ENCODE data around the gene CFAP99. TPM values are rescaled to one million over a fixed set of nuclear protein-coding genes. Genes with fewer than 3 reads are reported as not detected.

Gene CFAP99
- total and polyA plus RNA-seq, 4 experiments from 2014 or later: 0.12 to 0.19 TPM; not detected in 2

DNA sequence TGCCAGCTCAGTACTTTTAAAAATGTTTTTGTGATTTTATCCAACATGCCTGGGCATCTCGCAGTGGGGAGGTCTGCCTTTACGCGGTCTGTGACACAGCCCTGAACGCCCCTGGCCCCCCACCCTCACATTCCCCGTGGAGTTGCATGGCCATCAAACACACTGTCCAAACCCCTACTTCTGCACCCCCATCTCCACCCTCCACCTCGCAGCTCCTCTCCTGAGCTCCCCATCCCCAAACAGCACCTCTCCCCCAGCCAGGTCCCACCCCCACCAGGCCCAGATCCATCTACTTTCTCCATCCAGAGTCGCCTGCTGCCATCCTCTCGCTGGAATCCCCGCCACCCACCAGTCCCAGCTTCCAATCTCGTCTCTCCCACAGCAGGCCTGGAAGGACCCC, 9.8 kb upstream of the CFAP99 start:
- ChIA-PET CTCF (ENCODE audit: partially characterized antibody) (no interaction called here), POLR2A (ENCODE audit: partially characterized antibody) (interaction anchor here (1.4 kb wide), 1 partner anchor 146 kb away, joined by 7 read pairs; the partner anchor contains the start of gene MXD4)
- Mint-ChIP-seq H3K36me3 (peaks cover 0 to 9% of the 10 kb centered on the region in 2 donors), H3K4me3 (no peak overlapping the region), H3K27ac (peak overlapping the region in 2 of 7 donors; percentile 66 to 67), H3K27me3 (peaks cover 0 to 2% of the 10 kb centered on the region in 2 donors), H3K4me1 (peaks cover 45 to 73% (median 61%) of the 10 kb centered on the region in 4 donors), H3K9me3 (peaks cover 0 to 3% (median 0%) of the 10 kb centered on the region in 8 donors)
- H3K4me1 ChIP-seq (ENCODE audit: insufficient read depth, low read length): peaks cover 63% of the 10 kb centered on the region
- no peak overlapping the region for H3K4me3 ChIP-seq (ENCODE audit: low read length in 2 of 2)
- no peaks in the 10 kb centered on the region for H3K27me3 ChIP-seq (ENCODE audit: insufficient read depth, low read length)
- no peak overlapping the region for H3K27ac ChIP-seq (ENCODE audit: low read depth, low read length)
- intact Hi-C loops (cut with micrococcal nuclease): no loop called here
- no peaks in the 10 kb centered on the region for H3K9me3 ChIP-seq (ENCODE audit: control insufficient read depth in 1 of 2, low read length in 2 of 2)
- H3K36me3 ChIP-seq (ENCODE audit: insufficient read depth, low read length): no peaks in the 10 kb centered on the region
- DNase-seq: no peak

DNA sequence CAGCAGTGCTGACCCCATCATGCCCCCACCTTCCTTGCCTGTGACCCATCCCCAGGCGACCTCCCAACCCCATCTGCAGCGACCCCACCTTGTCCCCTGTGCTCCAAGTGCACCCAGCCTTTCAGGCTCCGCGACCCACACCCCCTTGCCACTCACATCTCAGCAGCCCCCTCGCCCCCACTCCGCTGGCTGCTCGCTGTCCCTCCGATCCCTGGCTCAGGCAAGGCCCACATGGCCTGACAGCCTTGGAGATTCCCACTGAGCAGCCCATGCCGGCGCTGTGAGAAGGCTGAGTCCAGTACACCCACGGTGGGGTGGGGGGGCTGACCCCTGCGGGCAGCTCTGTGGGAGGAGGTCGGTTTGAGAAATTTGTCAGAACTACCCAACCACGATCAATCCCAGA, 9.4 kb upstream of the CFAP99 start:
- Mint-ChIP-seq H3K9me3 (peaks cover 0 to 3% (median 0%) of the 10 kb centered on the region in 8 donors), H3K4me1 (peaks cover 46 to 74% (median 62%) of the 10 kb centered on the region in 4 donors), H3K36me3 (peaks cover 0 to 11% of the 10 kb centered on the region in 2 donors), H3K27me3 (peaks cover 0 to 2% of the 10 kb centered on the region in 2 donors), H3K4me3 (no peak overlapping the region), H3K27ac (peak overlapping the region in 3 of 7 donors; percentile 17 to 64 (median 22))
- Histone ChIP-seq H3K36me3 (ENCODE audit: insufficient read depth, low read length) (no peaks in the 10 kb centered on the region), H3K27ac (ENCODE audit: low read depth, low read length) (no peak overlapping the region), H3K9me3 (ENCODE audit: control insufficient read depth in 1 of 2, low read length in 2 of 2) (no peaks in the 10 kb centered on the region), H3K27me3 (ENCODE audit: insufficient read depth, low read length) (no peaks in the 10 kb centered on the region), H3K4me1 (ENCODE audit: insufficient read depth, low read length) (peaks cover 67% of the 10 kb centered on the region), H3K4me3 (ENCODE audit: low read length in 2 of 2) (no peak overlapping the region)
- ChIA-PET CTCF (ENCODE audit: partially characterized antibody) (no interaction called here), POLR2A (ENCODE audit: partially characterized antibody) (interaction anchor here (1.4 kb wide), 1 partner anchor 147 kb away, joined by 7 read pairs; the partner anchor contains the start of gene MXD4)
- no peak for DNase-seq
- intact Hi-C loops (cut with micrococcal nuclease): no loop called here

DNA sequence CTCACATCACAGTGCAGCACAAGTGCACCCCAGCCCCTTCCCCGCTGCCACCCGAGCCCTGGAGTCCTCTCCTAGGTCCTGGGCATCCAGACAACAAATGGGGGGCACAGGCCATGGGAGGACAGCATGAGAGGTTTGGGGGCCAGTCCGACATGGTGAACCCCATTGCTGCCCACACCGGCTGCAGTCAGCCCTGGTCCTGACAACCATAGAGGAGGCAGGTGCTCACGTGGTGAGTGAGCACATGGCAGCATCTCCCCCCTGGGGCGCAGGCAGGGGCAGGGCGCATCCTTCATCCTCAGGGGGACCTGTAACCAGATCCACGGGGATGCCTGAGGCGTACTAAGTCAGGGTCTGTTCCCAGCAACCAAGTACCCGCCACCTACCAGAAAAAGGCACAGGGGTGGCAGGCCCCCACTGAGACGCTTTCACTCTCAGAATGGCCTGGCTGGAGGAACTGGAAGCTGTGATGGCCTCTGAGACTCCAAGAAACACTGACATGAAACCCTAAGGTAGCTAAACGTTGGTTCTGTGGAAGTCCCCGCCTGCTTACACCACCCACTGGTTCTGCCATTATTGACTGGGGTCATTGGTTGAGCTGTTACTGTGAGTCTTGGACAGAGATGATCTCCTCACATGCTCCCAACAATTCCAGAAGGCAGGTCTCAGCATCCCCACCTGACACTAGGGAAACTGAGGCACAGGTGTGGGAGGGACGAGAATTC, 6.8 kb upstream of the CFAP99 start:
- CTCF ChIA-PET (ENCODE audit: partially characterized antibody): interaction anchor here (0.6 to 3.3 kb wide), 20 partner anchors 9 to 192 kb away, joined by 3 to 29 read pairs (median 5); partner anchors contain the start of genes HAUS3, MXD4 and POLN
- intact Hi-C loops (cut with micrococcal nuclease): loop anchor here (1.0 to 10.0 kb wide), 5 partner anchors 10 to 687 kb away; partner anchors contain the start of genes TACC3 and TMEM129
- peak in 2 of 5 donors; percentile 40 to 43 for DNase-seq
- Mint-ChIP-seq H3K36me3 (peaks cover 0 to 8% of the 10 kb centered on the region in 2 donors), H3K27ac (peak overlapping the region; percentile 92 to 99 (median 98)), H3K9me3 (peaks cover 0 to 3% (median 0%) of the 10 kb centered on the region in 8 donors), H3K4me3 (peak overlapping the region; percentile 79 to 90 (median 82)), H3K27me3 (peaks cover 0 to 2% of the 10 kb centered on the region in 2 donors), H3K4me1 (peaks cover 55 to 89% (median 72%) of the 10 kb centered on the region in 4 donors)
- POLR2A ChIA-PET (ENCODE audit: partially characterized antibody): interaction anchor here (0.6 to 6.0 kb wide), 25 partner anchors 9 to 552 kb away, joined by 3 to 63 read pairs (median 4); partner anchors contain the start of genes GRK4, HAUS3, MXD4 and NELFA
- H3K4me1 ChIP-seq (ENCODE audit: insufficient read depth, low read length): peaks cover 85% of the 10 kb centered on the region
- H3K4me3 ChIP-seq (ENCODE audit: low read length in 2 of 2): peak overlapping the region; percentile 15 to 55
- peak overlapping the region; percentile 86 for H3K27ac ChIP-seq (ENCODE audit: low read depth, low read length)
- no peaks in the 10 kb centered on the region for H3K9me3 ChIP-seq (ENCODE audit: control insufficient read depth in 1 of 2, low read length in 2 of 2)
- no peaks in the 10 kb centered on the region for H3K36me3 ChIP-seq (ENCODE audit: insufficient read depth, low read length)
- no peaks in the 10 kb centered on the region for H3K27me3 ChIP-seq (ENCODE audit: insufficient read depth, low read length)

DNA sequence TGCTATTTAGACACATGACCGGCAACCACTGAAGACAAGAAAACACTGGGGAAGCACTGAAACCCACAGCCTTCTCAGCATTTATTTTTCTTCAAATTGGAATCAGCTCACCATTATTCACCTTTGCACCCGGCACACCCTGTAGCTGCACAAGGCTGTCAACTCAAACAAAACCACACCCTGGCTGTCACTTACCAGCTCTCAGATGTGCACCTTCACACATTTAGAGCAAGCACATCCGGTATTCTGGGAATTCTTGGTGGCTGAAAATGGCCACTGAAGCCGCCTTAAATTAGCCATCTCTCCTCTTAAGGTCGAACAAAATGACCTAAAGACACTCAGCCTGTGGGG, 6.2 kb upstream of the CFAP99 start:
- ChIA-PET POLR2A (ENCODE audit: partially characterized antibody) (interaction anchor here (0.6 to 6.0 kb wide), 29 partner anchors 8 to 551 kb away, joined by 3 to 63 read pairs (median 4); partner anchors contain the start of genes GRK4, HAUS3, MXD4 and NELFA), CTCF (ENCODE audit: partially characterized antibody) (interaction anchor here (0.6 to 3.3 kb wide), 21 partner anchors 10 to 193 kb away, joined by 3 to 29 read pairs (median 5); partner anchors contain the start of genes HAUS3, MXD4, POLN and RNF4)
- DNase-seq: peak in 4 of 5 donors; percentile 80 to 91 (median 86)
- Histone ChIP-seq H3K27ac (ENCODE audit: low read depth, low read length) (peak overlapping the region; percentile 86), H3K4me3 (ENCODE audit: low read length in 2 of 2) (peak overlapping the region; percentile 15 to 55), H3K36me3 (ENCODE audit: insufficient read depth, low read length) (no peaks in the 10 kb centered on the region), H3K4me1 (ENCODE audit: insufficient read depth, low read length) (peaks cover 81% of the 10 kb centered on the region), H3K27me3 (ENCODE audit: insufficient read depth, low read length) (no peaks in the 10 kb centered on the region), H3K9me3 (ENCODE audit: control insufficient read depth in 1 of 2, low read length in 2 of 2) (no peaks in the 10 kb centered on the region)
- H3K4me1 Mint-ChIP-seq: peaks cover 53 to 85% (median 69%) of the 10 kb centered on the region in 4 donors
- intact Hi-C loops (cut with micrococcal nuclease): loop anchor here (1.0 to 10.0 kb wide), 5 partner anchors 10 to 688 kb away; partner anchors contain the start of genes TACC3 and TMEM129
- H3K27me3 Mint-ChIP-seq: peaks cover 0 to 2% of the 10 kb centered on the region in 2 donors
- H3K27ac Mint-ChIP-seq: peak overlapping the region; percentile 92 to 99 (median 98)
- peak overlapping the region; percentile 79 to 90 (median 82) for H3K4me3 Mint-ChIP-seq
- H3K36me3 Mint-ChIP-seq: peaks cover 0 to 8% of the 10 kb centered on the region in 2 donors
- H3K9me3 Mint-ChIP-seq: peaks cover 0 to 3% (median 0%) of the 10 kb centered on the region in 8 donors

DNA sequence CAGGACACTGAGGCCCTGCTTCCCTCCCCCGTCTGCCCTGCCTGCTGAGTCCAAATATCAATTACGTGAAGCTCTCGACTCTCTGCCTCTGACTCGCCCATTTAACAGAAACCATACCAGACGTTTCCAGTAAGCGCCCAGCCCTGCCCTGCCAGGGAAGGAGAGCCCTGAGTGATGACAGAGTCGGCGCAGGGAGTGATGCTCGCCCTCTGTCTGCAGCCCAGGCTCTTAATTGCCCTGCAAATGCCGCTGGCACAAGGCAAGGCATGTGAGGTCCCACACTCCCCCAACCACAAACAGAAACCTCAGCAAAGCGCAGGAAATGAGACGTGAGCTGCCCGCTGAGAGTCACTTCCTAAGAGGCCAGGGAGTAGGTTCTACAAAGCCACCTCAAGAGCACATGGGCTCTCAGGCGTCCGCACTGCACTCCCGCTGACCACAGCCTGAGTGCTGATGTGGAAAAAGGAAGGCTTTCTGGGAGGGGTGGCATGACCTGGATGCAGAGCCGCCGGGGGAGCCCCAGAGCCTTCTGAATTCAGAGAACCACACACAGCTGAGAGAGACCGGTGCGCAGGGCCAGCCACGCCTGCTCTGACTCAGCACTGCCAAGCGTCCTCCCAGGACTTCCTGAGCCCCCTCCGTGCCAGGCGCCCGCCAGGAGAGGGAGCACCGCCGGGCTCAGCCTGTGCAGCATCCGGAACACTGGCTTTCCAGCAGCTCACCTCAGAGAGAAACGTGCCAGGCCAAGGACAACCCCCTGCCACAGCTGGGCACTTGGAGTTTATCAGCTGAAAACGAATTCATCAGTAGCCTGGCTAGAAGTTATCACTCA, 5.7 kb upstream of the CFAP99 start:
- peak; percentile 96 to 99 (median 97) for DNase-seq
- ChIA-PET POLR2A (ENCODE audit: partially characterized antibody) (interaction anchor here (0.7 to 6.0 kb wide), 25 partner anchors 8 to 523 kb away, joined by 3 to 63 read pairs (median 4); partner anchors contain the start of genes HAUS3, MXD4, NELFA and POLN), CTCF (ENCODE audit: partially characterized antibody) (interaction anchor here (0.6 to 3.3 kb wide), 24 partner anchors 9 to 193 kb away, joined by 3 to 29 read pairs (median 4); partner anchors contain the start of genes FAM193A, HAUS3, MXD4 and POLN)
- H3K27me3 ChIP-seq (ENCODE audit: insufficient read depth, low read length): no peaks in the 10 kb centered on the region
- peaks cover 81% of the 10 kb centered on the region for H3K4me1 ChIP-seq (ENCODE audit: insufficient read depth, low read length)
- H3K4me3 ChIP-seq (ENCODE audit: low read length in 2 of 2): peak overlapping the region; percentile 15 to 55
- H3K4me1 Mint-ChIP-seq: peaks cover 49 to 81% (median 64%) of the 10 kb centered on the region in 4 donors
- peak overlapping the region; percentile 86 for H3K27ac ChIP-seq (ENCODE audit: low read depth, low read length)
- H3K27ac Mint-ChIP-seq: peak overlapping the region; percentile 92 to 99 (median 98)
- H3K36me3 Mint-ChIP-seq: peaks cover 0 to 8% of the 10 kb centered on the region in 2 donors
- no peaks in the 10 kb centered on the region for H3K9me3 ChIP-seq (ENCODE audit: control insufficient read depth in 1 of 2, low read length in 2 of 2)
- H3K36me3 ChIP-seq (ENCODE audit: insufficient read depth, low read length): no peaks in the 10 kb centered on the region
- H3K4me3 Mint-ChIP-seq: peak overlapping the region; percentile 79 to 90 (median 82)
- intact Hi-C loops (cut with micrococcal nuclease): loop anchor here (1.0 to 10.0 kb wide), 7 partner anchors 11 to 688 kb away; partner anchors contain the start of genes HAUS3, MXD4, POLN and TACC3
- H3K27me3 Mint-ChIP-seq: peaks cover 0 to 2% of the 10 kb centered on the region in 2 donors
- peaks cover 0 to 3% (median 0%) of the 10 kb centered on the region in 8 donors for H3K9me3 Mint-ChIP-seq

Measured in CD4-positive, alpha-beta memory T cell (primary cell).